ENCODE results near the gene LRRC7.
A peak's percentile ranks its signal among the peaks of the same experiment; 100 is the strongest.

LRRC7 gene

GRCh38 chr1:70112838-70113237 is 545.1 kb downstream of the LRRC7 start:
- ChIA-PET CTCF (no interaction called here), POLR2A (no interaction called here)
- DNase-seq (ENCODE audit: low read depth, low spot score): no peak
- TF ChIP-seq CTCF (IDR thresholded peaks at IDR 0.05; ENCODE audit: insufficient read depth, low read length, missing control alignments): no peak
- no peak overlapping the region for H3K4me3 ChIP-seq (ENCODE audit: low read depth, low read length)

- no peak for DNase-seq (ENCODE audit: low read depth, low spot score)
- TF ChIP-seq CTCF (IDR thresholded peaks at IDR 0.05; ENCODE audit: insufficient read depth, low read length, missing control alignments): no peak
- CTCF ChIA-PET: interaction anchor here (2.3 kb wide), 1 partner anchor 17 kb away, joined by 20 read pairs; no protein-coding TSS in a partner anchor
- H3K4me3 ChIP-seq (ENCODE audit: low read depth, low read length): no peak overlapping the region
- POLR2A ChIA-PET: no interaction called here
Measured at GRCh38 chr1:70115315-70115714, 547.6 kb downstream of the LRRC7 start.

GRCh38 chr1:70117046-70117445 is 549.3 kb downstream of the LRRC7 start:
- ChIA-PET POLR2A (no interaction called here), CTCF (interaction anchor here (2.2 to 2.3 kb wide), 2 partner anchors 10 to 15 kb away, joined by 4 to 20 read pairs; no protein-coding TSS in a partner anchor)
- TF ChIP-seq CTCF (IDR thresholded peaks at IDR 0.05; ENCODE audit: insufficient read depth, low read length, missing control alignments): no peak
- no peak for DNase-seq (ENCODE audit: low read depth, low spot score)
- H3K4me3 ChIP-seq (ENCODE audit: low read depth, low read length): no peak overlapping the region

- ChIA-PET POLR2A (no interaction called here), CTCF (interaction anchor here (0.7 to 6.2 kb wide), 16 partner anchors 7 to 381 kb away, joined by 3 to 58 read pairs (median 4); partner anchors contain the start of gene ANKRD13C)
Measured at GRCh38 chr1:70134148-70134547, 566.4 kb downstream of the LRRC7 start.

GRCh38 chr1:70140343-70140742 is 572.6 kb downstream of the LRRC7 start:
- DNase-seq (ENCODE audit: low read depth, low spot score): peak; percentile 57
- TF ChIP-seq CTCF (IDR thresholded peaks at IDR 0.05; ENCODE audit: insufficient read depth, low read length, missing control alignments): no peak
- CTCF ChIA-PET: interaction anchor here (6.6 kb wide), 2 partner anchors 9 to 107 kb away, joined by 58 to 98 read pairs; no protein-coding TSS in a partner anchor
- POLR2A ChIA-PET: no interaction called here
- no peak overlapping the region for H3K4me3 ChIP-seq (ENCODE audit: low read depth, low read length)

More at GRCh38 chr1:70134148-70134547, 566.4 kb downstream of the LRRC7 start:
- H3K4me3 ChIP-seq (ENCODE audit: low read depth, low read length): no peak overlapping the region
- no peak for TF ChIP-seq CTCF (IDR thresholded peaks at IDR 0.05; ENCODE audit: insufficient read depth, low read length, missing control alignments)
- DNase-seq (ENCODE audit: low read depth, low spot score): no peak

GRCh38 chr1:70140894-70141293 is 573.2 kb downstream of the LRRC7 start:
- TF ChIP-seq CTCF (IDR thresholded peaks at IDR 0.05; ENCODE audit: insufficient read depth, low read length, missing control alignments): no peak
- ChIA-PET POLR2A (no interaction called here), CTCF (interaction anchor here (0.6 to 6.6 kb wide), 7 partner anchors 9 to 1670 kb away, joined by 3 to 98 read pairs (median 6); no protein-coding TSS in a partner anchor)
- H3K4me3 ChIP-seq (ENCODE audit: low read depth, low read length): no peak overlapping the region
- no peak for DNase-seq (ENCODE audit: low read depth, low spot score)
